MM.1S (cell line): ENCODE measurements around the gene FBXO44.

Experiments used
- DNase-seq: peaks from one replicate; pipeline ENCODE4 v3.0.0-alpha.2; 2015
- H2AFZ ChIP-seq: fragments of 300-600 bp; sonication (generic); 2 replicates; pipeline ENCODE4 v1.6.0; 2016; ENCODE audit warnings: antibody characterized with exemption, low read length
- H3F3A ChIP-seq: fragments of 300-600 bp; sonication (generic); 2 replicates; pipeline ENCODE4 v1.6.1; 2016; ENCODE audit warnings: mild to moderate bottlenecking, antibody characterized with exemption, low read length, moderate library complexity, mixed read lengths; ENCODE audit not compliant: insufficient read depth
- H3K27ac ChIP-seq: fragments of 300-600 bp; sonication (generic); 2 replicates; pipeline ENCODE4 v1.5.1; 2016; ENCODE audit warnings: mild to moderate bottlenecking, low read length
- H3K27me3 ChIP-seq: fragments of 300-600 bp; sonication (generic); replicated peaks from 2 replicates; pipeline ENCODE4 v1.6.0; 2016; ENCODE audit warnings: low read length; ENCODE audit not compliant: insufficient read depth
- H3K36me3 ChIP-seq: fragments of 300-600 bp; sonication (generic); replicated peaks from 2 replicates; pipeline ENCODE4 v1.6.1; 2016; ENCODE audit warnings: mild to moderate bottlenecking, low read length, mixed read lengths; ENCODE audit not compliant: insufficient read depth
- H3K4me1 ChIP-seq: fragments of 300-600 bp; sonication (generic); 2 replicates; pipeline ENCODE4 v1.6.1; 2016; ENCODE audit warnings: low read length, mixed read lengths
- H3K4me2 ChIP-seq: fragments of 300-600 bp; sonication (generic); 2 replicates; pipeline ENCODE4 v1.6.0; 2016; ENCODE audit warnings: low read depth, low read length
- H3K4me3 ChIP-seq: fragments of 300-600 bp; sonication (generic); 2 replicates; pipeline ENCODE4 v1.5.1; 2016; ENCODE audit warnings: low read length, mixed read lengths
- H3K79me2 ChIP-seq: fragments of 300-600 bp; sonication (generic); 2 replicates; pipeline ENCODE4 v1.6.1; 2016; ENCODE audit warnings: mixed run types, low read length, mixed read lengths
- H3K9ac ChIP-seq: fragments of 300-600 bp; sonication (generic); 2 replicates; pipeline ENCODE4 v1.6.1; 2016; ENCODE audit warnings: low read length, mixed read lengths
- H3K9me2 ChIP-seq: fragments of 300-600 bp; sonication (generic); replicated peaks from 2 replicates; pipeline ENCODE4 v1.6.1; 2016; ENCODE audit warnings: mild to moderate bottlenecking, low read length, mixed read lengths; ENCODE audit not compliant: insufficient read depth
- H3K9me3 ChIP-seq: fragments of 300-600 bp; sonication (generic); replicated peaks from 2 replicates; pipeline ENCODE4 v1.6.1; 2016; ENCODE audit warnings: mild to moderate bottlenecking, low read length, mixed read lengths; ENCODE audit not compliant: insufficient read depth
- H4K20me1 ChIP-seq: fragments of 300-600 bp; sonication (generic); 2 replicates; pipeline ENCODE4 v1.6.1; 2016; ENCODE audit warnings: mild to moderate bottlenecking, low read length, moderate library complexity, mixed read lengths; ENCODE audit not compliant: insufficient read depth
- EZH2 ChIP-seq: fragments of 300-600 bp; sonication (generic); optimal IDR thresholded peaks from 2 replicates; pipeline ENCODE3; 2017; ENCODE audit warnings: low read depth, mild to moderate bottlenecking, antibody characterized with exemption, low read length, mixed read lengths
- EZH2phosphoT487 ChIP-seq: fragments of 300-600 bp; sonication (generic); IDR thresholded peaks from 2 replicates; pipeline ENCODE4 v1.6.1; 2018; ENCODE audit warnings: antibody characterized with exemption, low read length
- TF ChIP-seq, protein P1 (sequence below): fragments of 300-600 bp; sonication (generic); IDR thresholded peaks from 2 replicates; pipeline ENCODE4 v1.5.1; 2016; ENCODE audit warnings: antibody characterized with exemption, low read length, mixed read lengths

The FBXO44 gene

DNA sequence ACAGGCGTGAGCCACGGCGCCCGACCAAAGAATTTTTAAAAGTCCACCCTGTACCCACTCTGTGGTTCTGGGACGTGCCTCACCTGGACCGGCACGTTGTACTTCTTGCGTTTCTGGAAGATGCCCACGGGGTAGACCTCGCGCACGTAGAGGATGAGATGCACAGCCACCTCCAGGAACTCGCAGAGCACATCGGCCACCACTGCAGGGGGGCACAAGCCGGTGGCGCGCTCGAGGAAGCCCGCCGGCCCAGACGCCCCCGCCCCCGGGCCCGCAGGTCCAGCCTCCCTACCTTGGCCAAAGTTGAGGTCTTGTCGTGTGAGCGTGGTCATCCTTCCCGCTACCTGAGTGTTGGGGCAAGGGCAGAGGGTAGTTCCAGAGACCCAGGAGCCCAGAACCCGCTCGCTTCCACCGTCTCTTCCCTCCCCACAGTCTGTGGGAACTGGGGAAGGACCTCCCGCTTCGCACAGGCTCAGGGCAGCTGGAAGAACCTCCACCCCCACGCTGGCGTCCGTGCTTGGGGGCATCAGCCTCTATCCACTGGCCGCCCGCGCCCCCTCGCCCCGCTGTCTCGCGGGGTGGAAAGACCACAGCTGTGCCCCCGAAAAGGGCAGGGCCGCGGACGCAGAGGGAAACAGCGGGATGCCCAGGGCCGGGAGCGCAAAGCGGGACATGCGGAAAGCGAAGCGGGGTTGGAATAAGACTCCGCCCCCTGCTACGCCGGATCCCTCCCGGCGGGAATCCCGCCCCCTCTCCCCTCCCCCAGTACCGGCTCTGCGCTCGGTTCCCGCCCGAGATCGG, 25.8 kb downstream of the FBXO44 start:
- Histone ChIP-seq H3K79me2 (peaks cover 7% of the 10 kb centered on the region), H3K4me3 (peak overlapping the region; percentile 99), H3K36me3 (no peaks in the 10 kb centered on the region), H3K27ac (peak overlapping the region; percentile 36; the same call in 1 of the 2 replicates), H3K9me3 (no peaks in the 10 kb centered on the region), H3F3A (peaks cover 9% of the 10 kb centered on the region), H3K9me2 (no peaks in the 10 kb centered on the region), H3K27me3 (peaks cover 15% of the 10 kb centered on the region), H3K4me2 (peak overlapping the region; percentile 99), H3K4me1 (no peaks in the 10 kb centered on the region), H2AFZ (peak overlapping the region; percentile 99), H3K9ac (peak overlapping the region; percentile 86), H4K20me1 (no peaks in the 10 kb centered on the region)
- TF ChIP-seq EZH2, result no peak
- no peak for TF ChIP-seq EZH2phosphoT487
- TF ChIP-seq, protein P1, sequence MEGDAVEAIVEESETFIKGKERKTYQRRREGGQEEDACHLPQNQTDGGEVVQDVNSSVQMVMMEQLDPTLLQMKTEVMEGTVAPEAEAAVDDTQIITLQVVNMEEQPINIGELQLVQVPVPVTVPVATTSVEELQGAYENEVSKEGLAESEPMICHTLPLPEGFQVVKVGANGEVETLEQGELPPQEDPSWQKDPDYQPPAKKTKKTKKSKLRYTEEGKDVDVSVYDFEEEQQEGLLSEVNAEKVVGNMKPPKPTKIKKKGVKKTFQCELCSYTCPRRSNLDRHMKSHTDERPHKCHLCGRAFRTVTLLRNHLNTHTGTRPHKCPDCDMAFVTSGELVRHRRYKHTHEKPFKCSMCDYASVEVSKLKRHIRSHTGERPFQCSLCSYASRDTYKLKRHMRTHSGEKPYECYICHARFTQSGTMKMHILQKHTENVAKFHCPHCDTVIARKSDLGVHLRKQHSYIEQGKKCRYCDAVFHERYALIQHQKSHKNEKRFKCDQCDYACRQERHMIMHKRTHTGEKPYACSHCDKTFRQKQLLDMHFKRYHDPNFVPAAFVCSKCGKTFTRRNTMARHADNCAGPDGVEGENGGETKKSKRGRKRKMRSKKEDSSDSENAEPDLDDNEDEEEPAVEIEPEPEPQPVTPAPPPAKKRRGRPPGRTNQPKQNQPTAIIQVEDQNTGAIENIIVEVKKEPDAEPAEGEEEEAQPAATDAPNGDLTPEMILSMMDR, result no peak
- no peak for DNase-seq

- Histone ChIP-seq H3K27me3 (peaks cover 18% of the 10 kb centered on the region), H3K9me2 (no peaks in the 10 kb centered on the region), H4K20me1 (no peaks in the 10 kb centered on the region), H3K9me3 (no peaks in the 10 kb centered on the region), H3K4me1 (no peaks in the 10 kb centered on the region), H3K36me3 (no peaks in the 10 kb centered on the region), H3K79me2 (peaks cover 7% of the 10 kb centered on the region), H3K4me3 (peak within 1 kb of the TSS; percentile 99), H2AFZ (peak within 1 kb of the TSS; percentile 99), H3K27ac (peak within 1 kb of the TSS; percentile 36; the same call in 1 of the 2 replicates), H3F3A (peaks cover 9% of the 10 kb centered on the region), H3K4me2 (peak within 1 kb of the TSS; percentile 99), H3K9ac (peak within 1 kb of the TSS; percentile 86)
- TF ChIP-seq EZH2phosphoT487, result no peak
- TF ChIP-seq, protein P1, result no peak
- peak; percentile 86 for DNase-seq
Observed at GRCh38 chr1:11681071-11681771, 26.5 kb downstream of the FBXO44 start, which contains the start of gene MAD2L2. MAD2L2 (minus strand) TSS chr1:11681148; CDS start chr1:11680601, 547 bp downstream.

- H4K20me1 ChIP-seq, result no peaks in the 10 kb centered on the region
- no peak overlapping the region for H3K4me3 ChIP-seq
- TF ChIP-seq EZH2 (no peak), EZH2phosphoT487 (no peak)
- TF ChIP-seq, protein P1, result no peak
- H2AFZ ChIP-seq, result peak overlapping the region; percentile 99; the same call in 1 of the 2 replicates
- H3K4me2 ChIP-seq, result peak overlapping the region; percentile 92; the same call in 1 of the 2 replicates
- no peaks in the 10 kb centered on the region for H3K9me3 ChIP-seq
- peaks cover 9% of the 10 kb centered on the region for H3F3A ChIP-seq
- no peaks in the 10 kb centered on the region for H3K9me2 ChIP-seq
- H3K27me3 ChIP-seq, result peaks cover 21% of the 10 kb centered on the region
- H3K79me2 ChIP-seq, result peaks cover 7% of the 10 kb centered on the region
- no peak overlapping the region for H3K27ac ChIP-seq
- no peaks in the 10 kb centered on the region for H3K4me1 ChIP-seq
- no peak overlapping the region for H3K9ac ChIP-seq
- DNase-seq, result no peak
- H3K36me3 ChIP-seq, result no peaks in the 10 kb centered on the region
Observed at GRCh38 chr1:11682287-11682771, 27.7 kb downstream of the FBXO44 start.
